ENCODE measurements around the gene CENPW. TPM values are rescaled to one million over a fixed set of nuclear protein-coding genes. Genes with fewer than 3 reads are reported as not detected.

Gene CENPW
- total RNA-seq, 1 experiment from 2014 or later, result 54.5 TPM

DNA sequence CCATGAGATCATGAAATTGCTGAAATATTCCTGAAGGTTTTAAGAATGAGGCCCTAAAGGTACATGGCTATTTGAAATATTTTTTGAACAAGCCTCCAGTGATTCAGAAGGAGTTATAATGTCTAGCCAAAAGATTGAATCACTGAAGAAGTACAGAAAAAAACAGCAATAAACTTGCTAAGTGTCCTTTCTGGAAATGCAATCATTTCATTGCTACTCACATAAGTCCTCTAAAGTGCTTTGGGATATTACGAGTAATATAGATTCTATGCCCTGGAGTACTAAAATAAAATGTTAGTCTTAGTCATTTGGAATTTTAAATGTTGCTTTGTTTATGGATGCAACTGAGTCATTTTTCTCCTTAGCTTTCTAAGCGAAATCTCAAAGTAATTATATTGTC, 32.7 kb downstream of the CENPW start:
- no peak overlapping the region for H3K27ac ChIP-seq
- ChIA-PET CTCF (no interaction called here), POLR2A (ENCODE audit: unreplicated experiment) (no interaction called here)
- no peaks in the 10 kb centered on the region for H3K9me2 ChIP-seq (ENCODE audit: insufficient read depth)
- BruUV-seq (replicated peaks), result no TSS peak
- TF ChIP-seq, protein P1, sequence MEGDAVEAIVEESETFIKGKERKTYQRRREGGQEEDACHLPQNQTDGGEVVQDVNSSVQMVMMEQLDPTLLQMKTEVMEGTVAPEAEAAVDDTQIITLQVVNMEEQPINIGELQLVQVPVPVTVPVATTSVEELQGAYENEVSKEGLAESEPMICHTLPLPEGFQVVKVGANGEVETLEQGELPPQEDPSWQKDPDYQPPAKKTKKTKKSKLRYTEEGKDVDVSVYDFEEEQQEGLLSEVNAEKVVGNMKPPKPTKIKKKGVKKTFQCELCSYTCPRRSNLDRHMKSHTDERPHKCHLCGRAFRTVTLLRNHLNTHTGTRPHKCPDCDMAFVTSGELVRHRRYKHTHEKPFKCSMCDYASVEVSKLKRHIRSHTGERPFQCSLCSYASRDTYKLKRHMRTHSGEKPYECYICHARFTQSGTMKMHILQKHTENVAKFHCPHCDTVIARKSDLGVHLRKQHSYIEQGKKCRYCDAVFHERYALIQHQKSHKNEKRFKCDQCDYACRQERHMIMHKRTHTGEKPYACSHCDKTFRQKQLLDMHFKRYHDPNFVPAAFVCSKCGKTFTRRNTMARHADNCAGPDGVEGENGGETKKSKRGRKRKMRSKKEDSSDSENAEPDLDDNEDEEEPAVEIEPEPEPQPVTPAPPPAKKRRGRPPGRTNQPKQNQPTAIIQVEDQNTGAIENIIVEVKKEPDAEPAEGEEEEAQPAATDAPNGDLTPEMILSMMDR (conservative IDR thresholded peaks at IDR 0.05), result no peak
- H3F3A ChIP-seq (ENCODE audit: insufficient read depth, low read depth), result no peaks in the 10 kb centered on the region
- no peak overlapping the region for H2AFZ ChIP-seq
- intact Hi-C loops (cut with micrococcal nuclease; ENCODE audit: unreplicated experiment), result no loop called here
- H4K20me1 ChIP-seq (ENCODE audit: insufficient read depth), result no peaks in the 10 kb centered on the region
- no peaks in the 10 kb centered on the region; the same call in 1 of the 2 replicates for H3K9me3 ChIP-seq (ENCODE audit: insufficient read depth, low read depth)
- H3K4me1 ChIP-seq (replicated peaks; ENCODE audit: insufficient read depth), result no peaks in the 10 kb centered on the region
- no peaks in the 10 kb centered on the region for H3K27me3 ChIP-seq (ENCODE audit: insufficient read depth, low read depth)
- H3K79me2 ChIP-seq (ENCODE audit: low read depth), result no peaks in the 10 kb centered on the region
- H3K36me3 ChIP-seq (ENCODE audit: low read depth), result no peaks in the 10 kb centered on the region; the same call in 1 of the 2 replicates
- no peak for DNase-seq
- H3K4me3 ChIP-seq, result no peak overlapping the region
- no peak overlapping the region for H3K4me2 ChIP-seq

DNA sequence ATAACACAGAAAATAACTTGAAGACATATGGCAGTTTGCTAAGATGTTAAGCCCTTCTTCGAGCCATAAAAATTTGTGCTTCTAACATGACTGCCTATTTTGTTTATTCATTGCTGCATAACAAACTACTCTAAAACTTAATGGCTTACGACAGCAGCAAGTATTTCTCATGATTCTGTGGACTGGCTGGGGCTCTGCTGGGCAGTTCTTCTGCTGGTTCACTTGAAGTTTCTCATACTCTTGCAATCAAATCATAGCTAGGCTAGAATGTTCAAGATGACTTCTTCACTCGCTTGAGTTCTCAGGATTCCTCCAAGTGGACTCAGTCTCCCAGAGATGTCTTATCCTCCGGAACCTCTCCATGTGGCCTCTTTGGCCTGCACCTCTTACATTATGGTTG, 33.4 kb downstream of the CENPW start:
- no peak for TF ChIP-seq EZH2 (IDR thresholded peaks at IDR 0.05; ENCODE audit: low read depth)
- TF ChIP-seq, protein P1 (conservative IDR thresholded peaks at IDR 0.05), result no peak
- no peaks in the 10 kb centered on the region for H3K79me2 ChIP-seq (ENCODE audit: low read depth)
- no peaks in the 10 kb centered on the region for H3K4me1 ChIP-seq (replicated peaks; ENCODE audit: insufficient read depth)
- POLR2A ChIA-PET (ENCODE audit: unreplicated experiment), result no interaction called here
- no peaks in the 10 kb centered on the region for H3F3A ChIP-seq (ENCODE audit: insufficient read depth, low read depth)
- no peak overlapping the region for H3K27ac ChIP-seq
- intact Hi-C loops (cut with micrococcal nuclease; ENCODE audit: unreplicated experiment), result no loop called here
- H4K20me1 ChIP-seq (ENCODE audit: insufficient read depth), result no peaks in the 10 kb centered on the region
- H2AFZ ChIP-seq, result no peak overlapping the region
- no TSS peak for BruUV-seq (replicated peaks)
- no peaks in the 10 kb centered on the region for H3K9me2 ChIP-seq (ENCODE audit: insufficient read depth)
- H3K4me2 ChIP-seq, result no peak overlapping the region
- no peaks in the 10 kb centered on the region; the same call in none of the 2 replicates for H3K9me3 ChIP-seq (ENCODE audit: insufficient read depth, low read depth)
- no peaks in the 10 kb centered on the region; the same call in 1 of the 2 replicates for H3K36me3 ChIP-seq (ENCODE audit: low read depth)
- no peak overlapping the region for H3K4me3 ChIP-seq
- no peaks in the 10 kb centered on the region for H3K27me3 ChIP-seq (ENCODE audit: insufficient read depth, low read depth)
- CTCF ChIA-PET, result no interaction called here
- no peak for DNase-seq

DNA sequence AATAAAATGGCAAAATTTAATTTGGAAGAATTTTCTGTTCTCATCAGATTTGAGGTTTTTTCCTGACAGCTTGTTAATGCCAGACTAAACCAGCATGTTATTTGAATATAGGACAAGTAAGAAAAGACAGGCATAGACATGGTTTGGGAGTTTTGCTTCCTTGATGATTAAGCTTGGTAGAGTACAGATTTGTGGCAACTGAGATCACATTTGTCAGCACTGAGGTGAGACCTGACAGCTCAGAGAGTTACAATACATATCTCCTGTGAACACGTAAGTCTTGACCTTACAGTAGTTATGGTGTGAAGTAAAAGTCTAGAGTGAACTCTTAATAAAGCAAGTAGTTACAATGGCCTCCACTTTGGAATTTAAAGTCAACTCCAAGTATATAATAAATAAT, 34.5 kb downstream of the CENPW start:
- DNase-seq, result no peak
- CTCF ChIA-PET, result no interaction called here
- no peaks in the 10 kb centered on the region; the same call in 1 of the 2 replicates for H3K36me3 ChIP-seq (ENCODE audit: low read depth)
- no peaks in the 10 kb centered on the region for H3F3A ChIP-seq (ENCODE audit: insufficient read depth, low read depth)
- no peaks in the 10 kb centered on the region for H3K9me2 ChIP-seq (ENCODE audit: insufficient read depth)
- no peaks in the 10 kb centered on the region for H3K79me2 ChIP-seq (ENCODE audit: low read depth)
- no peak overlapping the region for H2AFZ ChIP-seq
- H3K27ac ChIP-seq, result no peak overlapping the region
- H3K4me3 ChIP-seq, result no peak overlapping the region
- POLR2A ChIA-PET (ENCODE audit: unreplicated experiment), result no interaction called here
- intact Hi-C loops (cut with micrococcal nuclease; ENCODE audit: unreplicated experiment), result no loop called here
- H3K4me2 ChIP-seq, result no peak overlapping the region
- H3K27me3 ChIP-seq (ENCODE audit: insufficient read depth, low read depth), result no peaks in the 10 kb centered on the region
- no peaks in the 10 kb centered on the region for H4K20me1 ChIP-seq (ENCODE audit: insufficient read depth)
- H3K4me1 ChIP-seq (replicated peaks; ENCODE audit: insufficient read depth), result no peaks in the 10 kb centered on the region
- BruUV-seq (replicated peaks), result no TSS peak
- TF ChIP-seq, protein P1 (conservative IDR thresholded peaks at IDR 0.05), result no peak
- no peak for TF ChIP-seq EZH2 (IDR thresholded peaks at IDR 0.05; ENCODE audit: low read depth)
- H3K9me3 ChIP-seq (ENCODE audit: insufficient read depth, low read depth), result no peaks in the 10 kb centered on the region; the same call in none of the 2 replicates

All from PC-9 (cell line).